Breast epithelium (tissue), 3 donors: ENCODE results near the gene CALR.

Source experiments
- CTCF ChIP-seq, 3 donors: fragments of 450-650 bp; IDR thresholded peaks; one replicate each; pipeline ENCODE4 v1.5.1; 2016 to 2017; ENCODE audit warnings: antibody characterized with exemption in 3 of 3, mild to moderate bottlenecking in 3 of 3, moderate library complexity in 3 of 3
- POLR2A ChIP-seq: fragments of 450-650 bp; IDR thresholded peaks from one replicate; pipeline ENCODE4 v1.6.1; 2016; ENCODE audit warnings: antibody characterized with exemption, mild to moderate bottlenecking, moderate library complexity
- POLR2AphosphoS5 ChIP-seq, 3 donors: sonication (generic); formaldehyde crosslinking; IDR thresholded peaks; one replicate each; pipeline ENCODE4 v1.6.1; 2017; ENCODE audit warnings: antibody characterized with exemption in 3 of 3

- TF ChIP-seq CTCF (IDR thresholded peaks at IDR 0.05): no peak
- TF ChIP-seq POLR2A: peak; percentile 92
- peak; percentile 98 to 99 (median 99) for TF ChIP-seq POLR2AphosphoS5 (IDR thresholded peaks at IDR 0.05)
Observed at GRCh38 chr19:12945479-12946091, 7.2 kb downstream of the CALR start, which contains the start of gene RAD23A.
